ENCODE results near the gene ELN.

Gene ELN

DNA sequence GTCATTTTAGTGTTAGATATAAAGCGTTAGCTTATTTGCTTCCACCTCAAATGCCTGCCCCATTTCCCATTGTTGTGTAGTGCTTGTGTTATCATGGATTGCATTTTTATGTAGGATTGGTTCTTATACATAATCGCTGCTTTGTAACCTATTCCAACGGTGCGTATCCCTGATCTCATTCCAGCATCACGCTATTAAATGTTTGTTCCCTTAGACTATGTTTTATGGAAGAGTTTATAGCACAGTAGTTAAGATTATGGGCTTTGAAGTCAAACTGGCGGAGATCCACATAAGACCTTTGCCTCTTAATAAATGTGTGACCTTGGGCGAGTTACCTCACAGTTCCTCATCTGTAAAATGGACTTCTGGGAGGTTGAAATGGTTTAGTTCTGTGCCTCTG lies 34.0 kb upstream of the ELN start:
- no peak for DNase-seq (ENCODE audit: insufficient read length, low spot score)
- no peak for TF ChIP-seq POLR2A (IDR thresholded peaks at IDR 0.05; ENCODE audit: low read depth, low read length)
- FAIRE-seq: no peak

DNA sequence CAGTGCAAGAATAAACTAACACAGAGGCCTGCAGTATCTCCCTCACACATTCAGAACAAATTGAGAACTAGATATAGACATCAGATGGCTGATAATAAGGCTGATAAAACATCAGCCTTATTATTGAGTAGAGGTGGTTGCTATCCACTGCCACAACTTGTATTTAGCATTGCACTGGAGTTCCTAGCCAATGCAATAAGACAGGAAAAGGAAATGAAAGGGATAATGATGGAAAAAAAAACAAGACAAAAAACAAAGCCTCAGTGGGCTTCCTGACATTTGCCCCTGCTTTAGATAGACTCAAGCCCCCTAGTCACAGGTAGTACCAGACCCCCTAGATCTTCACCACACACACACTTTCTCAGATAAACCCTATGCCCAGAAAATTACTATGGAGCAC lies 33.2 kb upstream of the ELN start:
- DNase-seq (ENCODE audit: insufficient read length, low spot score) (no peak), FAIRE-seq (no peak)
- no peak for TF ChIP-seq POLR2A (IDR thresholded peaks at IDR 0.05; ENCODE audit: low read depth, low read length)

DNA sequence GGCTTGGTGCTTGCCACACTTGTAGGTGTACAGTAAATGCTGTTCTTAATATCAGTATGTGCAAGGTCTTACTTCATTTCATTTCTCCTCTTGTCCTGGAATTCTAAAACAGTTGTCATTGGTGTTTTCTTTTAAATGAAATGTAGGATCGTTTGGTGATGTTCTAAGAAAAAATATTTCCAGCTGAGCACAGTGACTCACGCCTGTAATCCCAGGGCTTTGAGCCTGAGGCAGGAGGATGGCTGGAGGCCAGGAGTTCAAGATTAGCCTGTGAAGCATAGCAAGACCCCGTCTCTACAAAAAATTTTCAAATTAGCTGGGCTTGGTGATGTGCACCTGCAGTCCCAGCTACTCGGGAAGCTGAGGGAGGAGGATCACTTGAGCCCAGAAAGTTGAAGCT lies 32.6 kb upstream of the ELN start:
- DNase-seq (ENCODE audit: insufficient read length, low spot score) (no peak), FAIRE-seq (no peak)
- TF ChIP-seq POLR2A (IDR thresholded peaks at IDR 0.05; ENCODE audit: low read depth, low read length): no peak

DNA sequence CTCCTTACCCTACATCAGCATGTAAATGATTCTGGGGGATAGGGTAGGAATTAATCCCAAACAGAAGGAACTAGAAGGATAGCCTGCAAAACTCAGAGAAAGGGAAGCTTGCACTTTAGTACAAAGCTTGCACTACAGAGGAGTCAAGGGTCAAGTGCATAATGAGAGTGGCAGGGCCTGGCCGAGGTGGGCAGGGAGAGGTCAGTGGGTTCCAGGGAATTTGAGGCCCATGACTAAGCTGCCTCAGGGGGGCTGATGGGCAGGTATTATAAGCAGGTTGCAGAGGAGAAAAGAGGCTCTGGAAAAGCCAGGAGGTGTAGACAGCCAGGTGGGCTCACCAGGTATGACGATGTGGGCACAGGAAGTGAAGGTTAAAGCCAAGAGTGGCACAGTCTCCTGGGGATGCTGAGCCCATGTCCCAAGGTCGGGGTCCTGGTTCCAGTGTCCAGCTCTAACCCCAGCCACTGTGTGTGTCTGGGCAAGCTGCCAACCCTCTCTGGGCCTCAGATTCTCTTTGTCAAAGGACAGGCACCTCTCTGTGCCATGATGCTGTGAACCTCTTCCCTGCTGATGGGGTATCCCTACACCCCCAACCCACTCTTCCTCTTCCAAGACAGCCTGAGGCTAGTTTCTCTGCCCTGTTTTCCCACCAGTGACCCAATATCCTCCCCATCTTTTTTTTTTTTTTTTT lies 32.0 kb upstream of the ELN start:
- TF ChIP-seq POLR2A (IDR thresholded peaks at IDR 0.05; ENCODE audit: low read depth, low read length): no peak
- DNase-seq (ENCODE audit: insufficient read length, low spot score) (no peak), FAIRE-seq (no peak)

DNA sequence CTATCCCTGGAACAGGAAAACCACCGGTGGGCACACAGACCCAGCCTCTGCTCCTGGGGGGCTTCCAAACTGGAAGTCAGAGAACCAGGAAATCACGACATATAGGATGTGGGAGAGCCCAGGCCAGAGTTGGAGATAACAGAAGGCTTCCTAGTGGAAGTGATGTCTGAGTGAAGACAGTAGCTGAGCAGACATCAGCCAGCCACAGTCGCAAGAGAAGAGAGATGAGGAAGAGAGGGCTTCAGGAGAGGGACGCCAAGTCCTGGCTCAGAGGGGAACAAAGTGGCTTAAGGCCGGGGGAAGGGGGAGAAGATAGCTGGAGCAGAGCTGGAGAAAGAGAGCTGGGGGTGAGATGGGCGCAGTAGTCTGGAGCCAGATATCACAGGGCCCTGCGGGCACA lies 30.9 kb upstream of the ELN start:
- DNase-seq (ENCODE audit: insufficient read length, low spot score) (no peak), FAIRE-seq (no peak)
- TF ChIP-seq POLR2A (IDR thresholded peaks at IDR 0.05; ENCODE audit: low read depth, low read length): no peak

DNA sequence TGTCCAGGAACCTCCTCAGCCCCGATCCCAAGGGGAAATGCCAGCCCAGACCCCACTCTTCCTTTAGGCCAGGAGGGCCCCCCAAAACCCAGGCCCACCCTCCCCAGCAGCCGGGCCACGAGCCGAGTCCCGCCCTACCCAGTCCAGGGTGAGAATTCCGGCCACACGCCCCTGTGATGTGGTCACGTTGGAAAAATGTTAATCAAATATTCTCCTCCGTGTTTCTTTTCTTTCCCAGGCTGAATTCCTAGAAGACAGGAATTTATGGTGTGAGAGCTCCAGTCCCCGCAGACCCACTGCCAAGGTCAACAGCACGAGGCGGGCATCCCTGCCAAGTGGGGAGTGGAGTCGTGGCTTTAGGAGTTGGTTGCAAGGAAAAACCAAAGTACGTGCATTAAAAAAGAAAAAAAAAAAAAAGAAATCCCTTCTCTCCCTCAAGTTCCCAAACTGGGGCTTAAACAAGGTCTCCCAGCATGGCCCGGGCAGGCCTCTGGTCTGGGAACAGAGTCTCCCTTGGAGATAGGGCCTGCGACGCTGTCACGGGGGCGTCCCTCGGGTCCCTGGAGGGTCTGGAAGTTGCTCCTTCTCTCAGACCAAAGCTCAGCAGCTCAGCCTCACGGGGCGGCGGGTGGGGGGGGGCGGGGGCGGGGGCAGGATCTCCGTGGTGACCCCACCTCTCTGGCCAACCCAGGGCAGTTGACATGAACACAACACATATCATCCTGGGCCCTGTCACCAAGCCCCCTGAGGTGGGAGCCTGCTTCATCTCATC lies 28.1 kb upstream of the ELN start:
- FAIRE-seq: no peak
- peak; percentile 54 for DNase-seq (ENCODE audit: insufficient read length, low spot score)
- no peak for TF ChIP-seq POLR2A (IDR thresholded peaks at IDR 0.05; ENCODE audit: low read depth, low read length)

DNA sequence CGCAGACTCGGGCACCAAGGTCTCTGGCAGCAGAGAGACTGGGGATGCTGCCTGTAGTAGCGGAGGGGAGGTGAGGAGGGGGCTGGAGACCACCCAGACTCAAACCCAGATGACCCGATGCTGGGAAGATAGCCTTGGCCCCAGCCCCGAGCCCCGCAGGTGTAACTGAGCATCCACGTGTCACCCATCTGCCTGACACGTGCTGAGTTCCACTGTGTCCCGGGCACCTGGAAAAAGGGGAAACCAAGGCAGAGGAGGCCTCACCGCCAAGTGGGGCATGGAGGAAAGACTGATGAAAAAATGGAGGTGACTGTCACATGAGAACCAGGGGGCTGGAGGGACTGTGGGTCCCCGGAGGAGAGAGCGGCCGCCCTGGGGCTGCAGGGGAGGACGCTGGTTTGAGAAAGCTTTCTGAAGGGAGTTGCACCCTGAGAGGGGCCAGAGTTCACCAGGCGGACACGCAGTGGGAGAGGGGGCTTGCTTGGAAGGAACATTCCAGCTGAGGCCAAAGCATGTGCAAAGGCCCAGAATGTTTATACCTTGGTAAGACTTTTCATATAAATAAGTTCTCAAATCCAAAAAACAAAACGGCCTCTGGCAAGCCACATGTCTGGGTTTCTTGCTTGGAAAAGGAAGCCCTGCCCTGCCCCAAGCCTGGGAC lies 27.4 kb upstream of the ELN start:
- no peak for TF ChIP-seq POLR2A (IDR thresholded peaks at IDR 0.05; ENCODE audit: low read depth, low read length)
- FAIRE-seq (no peak), DNase-seq (ENCODE audit: insufficient read length, low spot score) (no peak)

DNA sequence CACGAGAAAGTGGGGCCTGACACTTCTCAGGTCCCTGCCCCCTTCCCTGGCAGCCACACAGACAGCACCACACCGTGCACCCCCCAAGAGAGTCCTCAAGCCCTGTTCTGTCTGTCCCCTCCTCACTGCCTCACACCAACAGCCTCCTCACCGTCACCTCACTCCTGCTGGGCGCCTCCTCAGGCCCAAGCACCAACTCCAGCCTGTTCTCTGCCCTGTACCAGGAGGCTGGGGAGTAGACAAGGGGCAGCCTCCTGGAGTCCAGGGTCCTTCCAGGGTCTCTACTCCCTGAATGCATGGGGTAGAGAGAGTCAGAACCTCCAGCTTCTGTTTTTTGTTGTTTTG lies 26.9 kb upstream of the ELN start:
- no peak for TF ChIP-seq POLR2A (IDR thresholded peaks at IDR 0.05; ENCODE audit: low read depth, low read length)
- FAIRE-seq (no peak), DNase-seq (ENCODE audit: insufficient read length, low spot score) (no peak)

DNA sequence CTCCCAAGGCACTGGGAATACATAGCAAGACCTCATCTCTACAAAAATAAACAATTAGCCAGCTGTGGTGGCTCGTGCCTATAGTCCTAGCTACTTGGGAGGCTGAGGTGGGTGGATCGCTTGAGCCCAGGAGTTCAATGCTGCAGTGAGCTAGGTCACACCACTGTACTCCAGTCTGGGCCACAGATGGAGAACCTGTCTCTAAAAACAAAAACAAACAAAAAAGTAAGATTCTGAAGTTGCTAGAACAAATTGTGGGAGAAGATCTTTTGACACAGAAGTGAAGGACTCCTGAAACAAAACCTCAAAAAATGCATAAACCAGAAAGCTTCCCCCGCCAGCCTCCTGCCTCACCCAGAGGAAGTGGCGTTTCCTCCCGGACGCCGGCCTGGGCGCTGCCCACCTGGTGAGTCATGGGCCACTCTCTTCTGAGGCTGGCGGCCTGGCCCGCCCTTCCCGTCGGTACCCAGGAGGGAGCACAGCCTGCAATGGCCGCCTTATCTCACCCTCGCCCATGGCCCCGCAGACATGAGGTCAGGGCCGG lies 25.4 kb upstream of the ELN start:
- no peak for FAIRE-seq
- DNase-seq (ENCODE audit: insufficient read length, low spot score): peak; percentile 93

DNA sequence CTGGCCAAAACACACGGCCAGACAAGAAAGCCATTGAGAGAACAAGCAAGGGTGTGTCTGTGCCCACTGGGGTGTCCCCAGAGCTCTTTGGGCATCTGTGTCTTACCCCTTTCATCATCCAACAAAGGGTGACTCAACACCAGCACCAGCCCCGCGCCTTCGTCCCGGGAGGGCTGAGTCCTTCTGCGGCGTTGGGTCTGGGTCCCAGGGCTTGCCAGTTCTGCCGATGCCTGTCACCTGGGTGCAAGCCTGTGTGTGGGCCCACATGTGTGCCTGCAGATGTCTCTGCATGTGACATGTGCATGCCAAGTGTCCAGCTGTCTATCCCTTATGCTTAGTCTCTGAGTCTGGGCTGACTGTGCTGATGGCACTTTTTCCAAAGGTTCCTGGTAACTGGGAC lies 24.4 kb upstream of the ELN start:
- no peak for TF ChIP-seq POLR2A (IDR thresholded peaks at IDR 0.05; ENCODE audit: low read depth, low read length)
- FAIRE-seq: no peak
- DNase-seq (ENCODE audit: insufficient read length, low spot score): no peak

More for the DNA sequence above, 25.4 kb upstream of the ELN start:
- TF ChIP-seq POLR2A (IDR thresholded peaks at IDR 0.05; ENCODE audit: low read depth, low read length): peak; percentile 73

DNA sequence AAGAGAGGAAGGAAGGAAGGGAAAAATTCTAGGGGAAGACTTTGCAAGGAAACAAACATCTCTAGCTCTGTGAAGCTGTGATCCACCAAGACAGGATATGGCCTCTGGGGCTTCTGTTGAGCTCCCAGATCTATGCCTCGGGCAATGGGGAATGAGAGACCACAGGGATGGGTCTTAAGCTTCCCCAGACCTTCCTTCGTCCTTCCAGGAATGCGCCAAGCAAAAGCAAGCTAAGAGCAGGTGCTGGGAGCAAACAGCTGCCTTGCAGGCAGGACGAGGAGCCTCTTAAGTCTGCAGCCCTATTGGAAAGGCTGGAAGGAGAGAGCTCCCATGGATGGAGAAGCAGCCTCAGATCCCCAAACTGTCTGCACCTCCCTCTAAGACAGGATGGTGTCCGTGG lies 21.9 kb upstream of the ELN start:
- DNase-seq (ENCODE audit: insufficient read length, low spot score) (no peak), FAIRE-seq (no peak)
- no peak for TF ChIP-seq POLR2A (IDR thresholded peaks at IDR 0.05; ENCODE audit: low read depth, low read length)

DNA sequence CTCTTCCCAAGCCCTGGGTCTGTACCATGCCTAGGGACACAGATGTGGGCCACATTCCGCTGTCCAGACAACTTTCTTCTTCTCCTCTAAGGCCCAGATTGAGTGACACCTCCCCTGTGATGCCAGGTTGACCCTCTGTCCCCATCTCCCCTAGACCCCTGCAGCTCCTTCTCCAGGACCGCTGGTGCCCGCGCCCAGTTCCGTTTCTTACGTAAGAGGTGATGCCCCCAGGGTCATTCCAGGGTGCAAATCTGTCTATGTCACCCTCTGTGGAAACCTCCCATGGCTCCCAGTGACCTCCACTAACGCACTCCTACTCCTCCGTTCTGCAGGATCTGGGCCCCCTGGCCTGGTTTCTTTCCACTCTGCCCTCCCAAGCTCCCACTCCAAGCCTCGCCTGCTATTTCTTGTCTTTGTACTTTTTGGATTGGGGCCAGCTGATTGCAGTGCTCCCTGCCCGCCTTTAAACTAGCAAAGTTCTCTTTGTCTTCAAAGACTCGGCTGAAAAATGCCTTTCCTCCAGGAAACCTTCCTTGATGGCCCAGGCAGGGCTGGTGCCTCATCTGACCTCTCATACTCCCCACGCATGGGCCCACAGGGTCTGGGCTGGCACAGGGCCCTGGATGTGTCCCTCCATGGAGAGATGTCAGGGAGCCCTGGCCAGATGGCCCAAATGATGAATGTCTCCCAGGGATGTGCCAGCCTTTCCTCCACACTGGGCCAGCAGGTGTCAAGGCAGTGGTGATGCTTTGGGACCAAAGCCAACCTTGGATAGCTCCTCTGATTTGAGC lies 21.3 kb upstream of the ELN start:
- FAIRE-seq: no peak
- no peak for TF ChIP-seq POLR2A (IDR thresholded peaks at IDR 0.05; ENCODE audit: low read depth, low read length)
- DNase-seq (ENCODE audit: insufficient read length, low spot score): no peak

DNA sequence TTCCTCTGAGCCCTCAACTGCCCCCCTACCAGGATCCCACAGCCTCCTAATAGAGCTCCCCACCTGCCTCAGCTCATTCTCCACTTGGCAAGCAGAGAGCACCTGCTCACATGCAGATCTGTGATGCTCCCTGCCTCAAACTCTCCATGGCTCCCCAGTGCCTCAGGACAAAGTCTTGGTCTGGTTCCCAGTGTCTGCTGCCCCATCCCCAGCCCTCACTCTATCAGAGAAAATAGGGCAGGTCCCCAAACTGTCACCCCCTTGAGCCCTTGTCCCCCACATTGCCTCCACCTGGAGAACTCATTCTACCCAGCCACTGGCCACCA lies 20.8 kb upstream of the ELN start:
- no peak for TF ChIP-seq POLR2A (IDR thresholded peaks at IDR 0.05; ENCODE audit: low read depth, low read length)
- FAIRE-seq (no peak), DNase-seq (ENCODE audit: insufficient read length, low spot score) (no peak)

DNA sequence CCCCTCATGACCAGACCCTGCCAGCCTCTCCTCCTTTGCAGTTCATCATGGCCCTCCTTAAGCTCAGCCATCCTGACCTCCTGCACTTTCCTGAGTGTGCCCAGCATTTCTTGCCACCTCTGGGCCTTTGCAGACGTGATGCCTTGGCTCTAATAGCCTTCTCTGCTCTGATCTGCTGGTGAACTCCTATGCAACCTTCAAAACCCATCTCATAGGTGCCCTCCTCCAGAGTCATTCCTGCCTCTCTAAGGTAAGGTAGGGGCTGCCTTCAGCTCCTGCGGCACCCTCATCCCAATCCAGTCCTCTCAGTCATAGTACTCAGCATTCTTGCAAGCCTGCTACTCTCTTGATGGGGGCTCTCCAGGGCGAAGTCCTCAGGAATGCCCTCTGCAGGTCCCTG lies 19.3 kb upstream of the ELN start:
- FAIRE-seq (no peak), DNase-seq (ENCODE audit: insufficient read length, low spot score) (no peak)
- no peak for TF ChIP-seq POLR2A (IDR thresholded peaks at IDR 0.05; ENCODE audit: low read depth, low read length)
